ENCODE results near the gene P2RX3.
"Not testable (repeated sequence)": the region's sequence is repeated elsewhere in the genome, so short reads cannot be mapped to it uniquely, and the experiment has no call there.

Gene P2RX3

DNA sequence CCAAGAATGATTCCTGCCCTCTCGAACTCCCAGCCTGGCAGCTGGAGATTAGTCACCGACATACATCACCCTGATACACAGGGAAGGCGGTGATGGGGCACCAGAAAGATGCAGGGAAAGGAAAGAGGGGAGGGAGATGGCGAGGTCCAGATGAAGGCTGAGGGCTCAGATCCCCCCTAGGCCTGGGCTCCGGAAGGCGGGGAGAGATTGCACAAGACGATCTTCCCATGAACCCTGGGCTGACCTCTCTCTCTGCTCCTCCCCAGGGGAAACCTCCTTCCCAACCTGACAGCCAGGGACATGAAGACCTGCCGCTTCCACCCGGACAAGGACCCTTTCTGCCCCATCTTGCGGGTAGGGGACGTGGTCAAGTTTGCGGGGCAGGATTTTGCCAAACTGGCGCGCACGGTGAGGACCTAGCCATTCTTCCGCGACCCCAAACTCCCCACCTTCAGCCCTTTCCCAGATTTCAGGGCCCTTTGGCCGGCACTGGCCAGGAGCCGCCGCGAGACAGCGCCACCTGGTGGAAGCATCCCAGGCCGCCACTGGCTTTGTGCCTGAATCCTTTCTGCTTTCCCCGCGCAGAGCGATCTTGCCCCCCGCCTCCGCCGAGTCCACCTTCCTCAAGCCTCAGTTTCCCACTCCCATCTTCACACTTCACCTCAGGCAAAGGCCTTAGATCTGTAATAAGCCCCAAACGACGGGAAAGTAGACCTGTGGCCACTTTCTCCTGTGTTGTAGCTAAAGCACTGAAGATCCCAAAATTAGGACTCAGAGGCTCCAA is 11.5 kb downstream of the P2RX3 start:
- peak; percentile 81 for DNase-seq (ENCODE audit: low spot score)

- no peak for DNase-seq (ENCODE audit: low spot score)
Measured at GRCh38 chr11:57353036-57353435, 14.9 kb downstream of the P2RX3 start.

DNA sequence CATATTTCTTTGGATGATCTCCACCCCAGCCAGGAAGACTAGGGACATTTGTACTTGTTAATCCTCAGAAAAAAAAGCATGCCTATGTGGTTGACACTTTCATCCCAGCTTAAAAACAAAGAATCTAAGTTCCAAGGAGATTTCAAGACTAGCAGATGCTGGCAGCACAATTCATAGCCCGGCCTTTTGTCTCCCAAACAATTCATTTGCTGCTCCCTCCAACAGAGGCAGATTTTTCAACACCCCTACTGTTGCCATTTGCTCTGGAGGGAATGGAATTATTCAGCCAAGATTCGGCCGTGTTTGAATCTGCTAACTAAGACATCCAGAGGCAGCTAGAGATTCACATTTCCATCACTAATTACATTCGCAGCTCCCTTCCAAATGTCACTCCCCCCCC is 15.3 kb downstream of the P2RX3 start:
- no peak for DNase-seq (ENCODE audit: low spot score)

GRCh38 chr11:57353852-57354251 is 15.7 kb downstream of the P2RX3 start:
- no peak for DNase-seq (ENCODE audit: low spot score)

DNA sequence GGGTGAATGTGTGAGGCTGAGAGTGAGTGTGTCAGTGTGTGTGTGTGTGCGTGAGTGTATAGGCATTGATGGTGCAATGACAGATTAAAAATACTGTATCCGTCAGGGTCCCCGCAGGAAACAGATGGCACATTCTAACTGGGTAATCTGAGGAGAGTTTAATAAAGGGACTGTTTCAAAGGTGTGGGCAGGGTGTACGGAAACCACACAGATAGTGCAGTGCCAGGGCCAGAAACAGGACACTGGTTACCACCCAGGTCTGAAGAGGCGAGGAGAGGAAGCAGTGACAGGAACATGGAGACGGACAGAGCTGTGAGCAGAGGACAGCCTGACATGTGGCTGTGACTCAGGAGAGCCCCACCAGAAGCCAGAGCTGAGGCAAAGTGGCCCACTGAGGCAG is 16.5 kb downstream of the P2RX3 start:
- no peak for DNase-seq (ENCODE audit: low spot score)

GRCh38 chr11:57356268-57356667 is 18.1 kb downstream of the P2RX3 start:
- DNase-seq (ENCODE audit: low spot score): no peak

- no peak for DNase-seq (ENCODE audit: low spot score)
Measured at GRCh38 chr11:57357310-57357709, 19.2 kb downstream of the P2RX3 start.

- peak; percentile 31 for DNase-seq (ENCODE audit: low spot score)
Measured at GRCh38 chr11:57357856-57358255, 19.7 kb downstream of the P2RX3 start.

DNA sequence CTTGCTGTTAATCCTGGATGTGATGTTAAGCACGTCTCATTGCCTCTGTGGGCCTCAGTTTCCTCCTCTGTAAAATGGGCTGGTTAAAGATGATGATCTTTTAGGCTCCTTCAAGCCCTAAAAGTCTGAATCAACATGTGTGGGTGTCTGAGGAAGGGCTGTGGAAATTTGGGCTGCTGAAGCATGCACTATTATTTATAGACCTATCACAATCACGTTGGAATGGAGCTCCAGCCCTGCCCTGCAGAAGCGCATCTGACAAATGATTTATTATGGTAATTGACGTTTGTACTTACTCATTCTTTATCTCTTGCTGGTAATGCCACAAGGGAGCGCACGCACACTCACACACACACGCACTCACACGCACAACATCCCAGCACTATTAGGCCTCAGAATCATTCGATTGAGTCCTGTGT is 20.4 kb downstream of the P2RX3 start:
- no peak for DNase-seq (ENCODE audit: low spot score)

GRCh38 chr11:57358991-57359390 is 20.8 kb downstream of the P2RX3 start:
- no peak for DNase-seq (ENCODE audit: low spot score)

DNA sequence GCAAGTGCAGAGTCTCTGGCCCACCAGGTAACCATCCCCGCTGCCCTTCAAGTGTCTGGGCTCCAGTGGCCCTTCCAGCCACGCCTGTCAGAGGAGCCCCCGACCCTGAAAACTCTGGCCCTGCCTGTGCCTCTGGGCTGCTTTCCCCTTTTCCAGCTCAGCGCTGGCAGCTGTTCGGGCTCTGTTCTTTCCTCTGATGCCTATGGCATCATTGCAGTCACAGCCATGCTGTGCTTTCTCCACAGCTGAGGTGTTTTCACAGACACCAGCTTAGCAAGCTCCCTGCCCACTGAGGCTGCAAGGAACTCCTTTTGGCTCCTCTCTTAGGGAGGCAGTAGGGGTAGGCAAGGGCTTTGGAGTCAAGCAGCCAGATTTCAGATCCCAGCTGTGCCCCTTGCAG is 21.2 kb downstream of the P2RX3 start:
- DNase-seq (ENCODE audit: low spot score): no peak

GRCh38 chr11:57359896-57360690 is 21.9 kb downstream of the P2RX3 start:
- no peak for DNase-seq (ENCODE audit: low spot score)

DNA sequence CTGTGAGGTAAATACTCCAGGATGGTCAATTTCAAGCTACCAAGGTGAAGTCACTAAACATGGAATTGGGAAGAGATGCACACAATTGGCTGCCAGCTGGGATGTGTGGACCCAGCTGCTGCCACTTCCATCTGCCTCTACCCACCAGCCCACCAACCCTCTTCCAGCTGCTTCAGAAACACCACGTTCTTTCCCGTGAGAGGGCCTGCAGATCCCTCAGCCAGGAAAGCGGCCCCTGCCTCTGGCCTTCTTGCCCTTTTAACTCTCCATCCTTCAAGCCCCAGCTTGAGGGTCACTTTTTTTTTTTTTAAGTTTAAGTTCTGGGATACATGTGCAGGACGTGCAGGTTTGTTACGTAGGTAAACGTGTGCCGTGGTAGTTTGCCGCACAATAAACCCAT is 22.8 kb downstream of the P2RX3 start:
- DNase-seq (ENCODE audit: low spot score): no peak

DNA sequence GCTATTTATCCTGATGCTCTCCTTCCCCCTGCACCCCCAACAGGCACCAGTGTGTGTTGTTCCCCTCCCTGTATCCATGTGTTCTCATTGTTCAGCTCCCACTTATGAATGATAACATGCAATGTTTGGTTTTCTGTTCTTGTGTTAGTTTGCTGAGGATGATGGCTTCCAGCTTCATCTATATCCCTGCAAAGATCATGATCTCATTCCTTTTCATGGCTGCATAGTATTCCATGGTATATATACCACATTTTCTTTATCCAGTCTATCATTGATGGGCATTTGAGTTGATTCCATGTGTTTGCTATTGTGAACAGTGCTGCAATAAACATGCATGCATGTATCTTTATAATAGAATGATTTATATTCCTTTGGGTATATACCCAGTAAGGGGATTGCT is 23.3 kb downstream of the P2RX3 start:
- not testable (repeated sequence) for DNase-seq (ENCODE audit: low spot score)

GRCh38 chr11:57361926-57362325 is 23.8 kb downstream of the P2RX3 start:
- DNase-seq (ENCODE audit: low spot score): no peak

DNA sequence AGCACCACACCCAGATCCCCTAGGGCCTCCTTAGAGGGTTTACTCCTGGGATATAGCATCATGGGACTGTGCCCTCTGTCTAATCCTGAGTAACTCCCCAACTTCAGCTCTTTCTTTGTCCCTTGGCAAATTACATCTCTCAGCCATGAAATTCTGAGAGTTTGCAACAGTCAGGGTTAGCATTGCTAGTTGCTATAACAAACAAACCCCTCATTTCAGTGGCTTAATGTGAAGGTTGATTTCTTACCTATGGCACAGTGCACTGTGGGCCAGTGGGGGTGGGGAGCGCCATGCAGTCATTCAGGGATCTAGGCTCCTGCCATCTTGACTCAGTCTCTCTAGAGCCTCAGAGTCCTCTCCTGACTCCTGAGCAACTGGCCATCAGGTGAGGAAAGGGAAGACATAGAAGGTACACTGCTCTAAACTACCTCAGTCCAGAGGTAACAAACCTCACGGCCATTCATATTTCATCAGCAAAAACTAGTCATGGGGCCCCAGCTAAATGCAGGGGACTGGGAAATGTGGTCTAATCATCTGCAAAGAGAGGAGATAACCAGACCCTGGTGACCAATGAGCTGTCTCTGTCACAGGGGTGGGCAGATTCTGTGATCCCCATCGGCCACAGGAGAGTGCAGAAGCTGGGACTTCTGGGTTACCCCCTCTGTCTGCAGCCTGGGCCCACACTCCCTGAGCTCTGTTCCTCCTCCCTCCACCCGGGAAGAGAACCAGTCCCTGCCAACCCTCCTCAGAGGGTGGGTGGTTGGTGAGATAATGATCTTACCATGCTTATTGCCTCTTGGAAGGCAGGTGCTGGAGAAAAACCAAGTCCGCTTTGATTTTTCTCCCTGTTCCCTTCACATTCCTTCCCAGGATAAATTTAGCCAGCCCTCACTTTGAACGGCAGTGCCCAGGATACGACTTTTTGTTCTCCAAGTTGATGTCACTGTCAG is 25.3 kb downstream of the P2RX3 start:
- no peak for DNase-seq (ENCODE audit: low spot score)

GRCh38 chr11:57364851-57365660 is 26.9 kb downstream of the P2RX3 start:
- DNase-seq (ENCODE audit: low spot score): no peak

DNA sequence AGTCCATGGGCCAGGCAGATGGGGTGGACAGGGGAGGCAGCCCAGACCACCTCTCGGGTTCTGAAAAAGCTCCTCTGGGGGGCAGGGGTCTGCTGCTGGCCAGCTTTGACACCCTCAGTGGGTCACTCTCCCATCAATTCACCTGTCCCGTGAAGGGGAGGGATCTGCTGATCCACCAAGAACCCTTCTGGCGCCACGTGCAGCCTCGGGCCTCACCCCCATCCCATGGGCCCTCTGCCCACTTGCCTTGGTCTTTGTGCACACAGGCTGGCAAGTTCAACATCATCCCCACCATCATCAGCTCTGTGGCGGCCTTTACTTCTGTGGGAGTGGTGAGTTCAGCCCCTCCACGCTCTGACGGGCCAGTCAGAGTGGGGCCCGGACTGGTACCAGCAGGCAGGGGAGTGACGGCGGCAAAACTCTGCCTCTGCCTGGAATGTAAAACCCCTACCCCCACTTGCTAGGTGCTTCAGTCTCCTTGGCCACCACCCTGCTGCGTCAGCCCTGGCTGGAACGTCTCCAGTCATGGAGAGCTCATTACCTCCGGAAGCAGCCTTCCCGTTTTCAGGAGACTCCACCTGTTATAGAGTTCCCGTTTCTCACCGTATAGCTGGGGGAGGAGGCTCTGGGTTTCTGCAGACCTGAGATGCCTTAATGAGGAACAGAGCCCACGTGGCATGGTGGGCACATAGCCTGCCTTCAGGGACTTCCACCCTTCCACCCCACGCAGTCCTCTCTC is 30.1 kb downstream of the P2RX3 start:
- no peak for DNase-seq (ENCODE audit: low spot score)

- no peak for DNase-seq (ENCODE audit: low spot score)
Measured at GRCh38 chr11:57368845-57369232, 30.7 kb downstream of the P2RX3 start.

GRCh38 chr11:57370251-57370650 is 32.1 kb downstream of the P2RX3 start:
- no peak for DNase-seq (ENCODE audit: low spot score)

DNA sequence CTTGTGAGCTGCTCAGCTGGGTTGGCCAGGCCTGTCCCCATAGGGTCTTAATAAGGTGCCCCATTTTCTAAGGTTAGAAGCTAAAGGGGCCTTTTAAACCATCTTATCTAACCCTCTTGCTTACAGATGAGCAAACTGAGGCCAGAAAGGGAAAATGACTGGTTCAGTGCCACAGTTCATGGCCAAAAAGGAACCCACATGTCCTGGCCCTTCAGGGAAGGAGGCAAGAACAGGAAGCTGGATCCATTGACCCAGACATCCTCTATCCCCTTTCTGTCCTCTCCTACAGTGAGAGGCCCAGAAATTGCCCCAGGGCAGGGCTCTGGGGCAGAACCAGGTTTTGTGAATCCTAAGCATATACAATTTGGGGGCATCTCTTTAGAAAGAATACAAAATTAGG is 32.8 kb downstream of the P2RX3 start:
- no peak for DNase-seq (ENCODE audit: low spot score)

Measured in hepatic stellate cell (primary cell).